H1 (cell line): Measurements from ENCODE around the gene TWF2. TPM values are rescaled to one million over a fixed set of nuclear protein-coding genes. Genes with fewer than 3 reads are reported as not detected.

Source experiments
- CHD2 ChIP-seq: IDR thresholded peaks from 2 replicates; pipeline ENCODE4 v1.6.1; 2012; ENCODE audit warnings: low read length, improper control_type of control experiment
- CREB1 ChIP-seq: IDR thresholded peaks from 2 replicates; pipeline ENCODE4 v1.6.1; 2012; ENCODE audit warnings: inconsistent platforms
- EP300 ChIP-seq, 2 experiments: IDR thresholded peaks; 1 replicate in 1 of 2; 2 replicates in 1 of 2; pipeline ENCODE4 v1.6.1; 2011 to 2012; ENCODE audit warnings: low read depth in 2 of 2, low read length in 2 of 2, mild to moderate bottlenecking in 2 of 2, borderline replicate concordance in 1 of 2, inconsistent platforms in 1 of 2, moderate library complexity in 1 of 2
- GTF2F1 ChIP-seq: IDR thresholded peaks from 2 replicates; pipeline ENCODE4 v1.6.1; 2012; ENCODE audit warnings: low read depth, low read length, improper control_type of control experiment, borderline replicate concordance
- HDAC6 ChIP-seq: IDR thresholded peaks from one replicate; pipeline ENCODE4 v1.7.1; 2012; ENCODE audit warnings: low read depth, mild to moderate bottlenecking, inconsistent platforms, low read length, moderate library complexity
- JUND ChIP-seq: IDR thresholded peaks from 2 replicates; pipeline ENCODE4 v1.6.1; 2011; ENCODE audit warnings: mild to moderate bottlenecking, improper control_type of control experiment, low read length
- POLR2AphosphoS5 ChIP-seq: IDR thresholded peaks from 2 replicates; pipeline ENCODE4 v1.6.1; 2011; ENCODE audit warnings: low read depth, low read length
- RAD21 ChIP-seq, 2 experiments: IDR thresholded peaks in 1 of 2; conservative IDR thresholded peaks in 1 of 2; 2 replicates each; pipeline ENCODE4 v1.6.1; 2011; ENCODE audit warnings: low read depth in 2 of 2, low read length in 2 of 2, improper control_type of control experiment in 1 of 2, inconsistent platforms in 1 of 2, mild to moderate bottlenecking in 1 of 2, moderate library complexity in 1 of 2
- RBBP5 ChIP-seq: IDR thresholded peaks from 2 replicates; pipeline ENCODE4 v1.7.1; 2012; ENCODE audit warnings: low read depth, mild to moderate bottlenecking, inconsistent platforms, low read length, moderate library complexity, borderline replicate concordance
- RNF2 ChIP-seq: fragments of 200-900, 300-1000 bp; sonication (generic); IDR thresholded peaks from 2 replicates; pipeline ENCODE4 v1.7.1; 2016; ENCODE audit warnings: borderline replicate concordance, low read depth, mild to moderate bottlenecking, antibody characterized with exemption, low read length; ENCODE audit not compliant: poor library complexity, severe bottlenecking; ENCODE audit errors: missing control alignments
- SP4 ChIP-seq: IDR thresholded peaks from 2 replicates; pipeline ENCODE4 v1.6.1; 2012; ENCODE audit warnings: low read length, inconsistent platforms
- SUZ12 ChIP-seq: fragments of 200-600 bp; sonication (generic); IDR thresholded peaks from 2 replicates; pipeline ENCODE4 v1.6.1; 2012; ENCODE audit warnings: mild to moderate bottlenecking, inconsistent platforms, low read length, moderate library complexity, mixed read lengths
- TAF1 ChIP-seq: IDR thresholded peaks from 2 replicates; pipeline ENCODE4 v1.6.1; 2011; ENCODE audit warnings: mild to moderate bottlenecking, low read depth, low read length
- TAF7 ChIP-seq: optimal IDR thresholded peaks from 2 replicates; pipeline ENCODE3; 2011; ENCODE audit warnings: low read depth, mild to moderate bottlenecking, inconsistent platforms, low read length, moderate library complexity, borderline replicate concordance
- YY1 ChIP-seq: IDR thresholded peaks from 2 replicates; pipeline ENCODE4 v1.6.1; 2011; ENCODE audit warnings: low read depth, mild to moderate bottlenecking, low read length
- ZNF274 ChIP-seq: IDR thresholded peaks from 2 replicates; pipeline ENCODE4 v1.7.0; 2012; ENCODE audit warnings: low read length, borderline replicate concordance; ENCODE audit errors: extremely low read depth
- polyA plus RNA-seq, 7 experiments: library from polyadenylated mRNA; depleted of rRNA in 3 of 7; stranded (reverse) in 5 of 7; unstranded in 2 of 7; fragments of >200 nt in 5 of 7; fragments of 200-250 nt in 2 of 7; gene quantifications; 1 replicate in 5 of 7; 2 replicates in 1 of 7; 4 replicates in 1 of 7; pipeline versions ENCODE4 v1.2.1 to v1.2.3, GENCODE V29; 2011 to 2013; ENCODE audit warnings: missing spikeins in 2 of 7, mixed read lengths in 2 of 7
- total RNA-seq: library from RNA; stranded (reverse); fragmentation: NEBNext Ultra II Directional; extraction: Animal tissue kit (Norgen Biotek cat#: 25700); gene quantifications from 2 replicates; pipeline ENCODE4 v1.2.1, GENCODE V29; 2021
- TF ChIP-seq, protein P1 (sequence below): IDR thresholded peaks from 2 replicates; pipeline ENCODE4 v1.6.1; 2012; ENCODE audit warnings: inconsistent platforms
- TF ChIP-seq, protein P2 (sequence below): IDR thresholded peaks from 2 replicates; pipeline ENCODE4 v1.6.1; 2012; ENCODE audit warnings: low read length, inconsistent platforms
- TF ChIP-seq, protein P3 (sequence below): IDR thresholded peaks from 2 replicates; pipeline ENCODE4 v1.6.1; 2011; ENCODE audit warnings: low read length, improper control_type of control experiment

TWF2 gene
- total and polyA plus RNA-seq, 2 of the 8 experiments (the other 6 are each of a cell fraction or from before 2014, with no cell fraction given): 65.2 to 90.4 TPM

DNA sequence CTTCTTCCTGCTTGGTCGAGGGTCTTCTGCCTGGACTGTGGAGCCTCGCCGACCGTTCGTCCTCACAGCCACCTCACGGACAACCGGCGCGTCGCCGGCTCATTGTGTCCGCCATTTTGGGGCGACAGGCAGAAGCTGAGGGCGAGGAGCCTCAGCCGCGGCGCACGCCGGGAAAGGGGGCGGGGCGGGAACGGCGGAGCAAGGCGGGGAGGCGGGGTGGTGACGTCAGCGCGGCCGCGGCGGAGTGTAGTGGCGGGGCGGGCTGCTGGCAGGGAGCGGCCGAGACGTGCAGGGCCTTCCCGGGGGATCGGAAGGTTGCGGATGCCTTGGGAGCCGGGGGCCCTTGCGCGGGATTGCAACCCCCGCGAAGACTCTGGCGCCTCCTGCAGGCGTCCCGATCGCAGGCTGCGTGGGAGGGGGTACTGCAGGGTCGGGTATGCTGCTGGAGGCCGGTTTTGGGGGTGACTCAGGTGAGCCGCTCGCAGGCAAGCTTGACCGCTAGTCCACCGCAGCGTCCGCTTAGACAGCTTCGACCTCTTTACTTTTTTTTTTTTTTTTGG is 39.6 kb upstream of the TWF2 start, which contains the start of gene WDR82 (continued):
- no peak for TF ChIP-seq SUZ12
- TF ChIP-seq HDAC6: no peak
- TF ChIP-seq TAF7: peak; percentile 94
- TF ChIP-seq CHD2: no peak
- no peak for TF ChIP-seq RNF2
- no peak for TF ChIP-seq EP300 (IDR thresholded peaks at IDR 0.05; ENCODE audit: borderline replicate concordance in 1 of 2, low read depth in 2 of 2, low read length in 2 of 2)
- TF ChIP-seq ZNF274: no peak
- TF ChIP-seq CREB1: peak; percentile 88
- TF ChIP-seq SP4: 0 out of 2 replicates have a peak, but pooled peaks have one; percentile 37
- TF ChIP-seq, protein P1, sequence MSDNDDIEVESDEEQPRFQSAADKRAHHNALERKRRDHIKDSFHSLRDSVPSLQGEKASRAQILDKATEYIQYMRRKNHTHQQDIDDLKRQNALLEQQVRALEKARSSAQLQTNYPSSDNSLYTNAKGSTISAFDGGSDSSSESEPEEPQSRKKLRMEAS: peak; percentile 25; the same call in 1 of the 2 replicates
- TF ChIP-seq RBBP5: peak; percentile 8; the same call in 1 of the 2 replicates
- peak; percentile 95 for TF ChIP-seq POLR2AphosphoS5
- peak; percentile 23 to 45; a peak in 3 of 4 replicates for TF ChIP-seq RAD21 (IDR thresholded peaks at IDR 0.05 in 1 of 2, conservative IDR thresholded peaks at IDR 0.05 in 1 of 2; ENCODE audit: low read depth in 2 of 2, low read length in 2 of 2)
- TF ChIP-seq TAF1: peak; percentile 97
- TF ChIP-seq JUND: peak; percentile 65
- TF ChIP-seq, protein P2, sequence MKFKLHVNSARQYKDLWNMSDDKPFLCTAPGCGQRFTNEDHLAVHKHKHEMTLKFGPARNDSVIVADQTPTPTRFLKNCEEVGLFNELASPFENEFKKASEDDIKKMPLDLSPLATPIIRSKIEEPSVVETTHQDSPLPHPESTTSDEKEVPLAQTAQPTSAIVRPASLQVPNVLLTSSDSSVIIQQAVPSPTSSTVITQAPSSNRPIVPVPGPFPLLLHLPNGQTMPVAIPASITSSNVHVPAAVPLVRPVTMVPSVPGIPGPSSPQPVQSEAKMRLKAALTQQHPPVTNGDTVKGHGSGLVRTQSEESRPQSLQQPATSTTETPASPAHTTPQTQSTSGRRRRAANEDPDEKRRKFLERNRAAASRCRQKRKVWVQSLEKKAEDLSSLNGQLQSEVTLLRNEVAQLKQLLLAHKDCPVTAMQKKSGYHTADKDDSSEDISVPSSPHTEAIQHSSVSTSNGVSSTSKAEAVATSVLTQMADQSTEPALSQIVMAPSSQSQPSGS: peak; percentile 70
- 0 out of 2 replicates have a peak, but pooled peaks have one; percentile 8 for TF ChIP-seq GTF2F1
- TF ChIP-seq YY1: peak; percentile 97
- TF ChIP-seq, protein P3, sequence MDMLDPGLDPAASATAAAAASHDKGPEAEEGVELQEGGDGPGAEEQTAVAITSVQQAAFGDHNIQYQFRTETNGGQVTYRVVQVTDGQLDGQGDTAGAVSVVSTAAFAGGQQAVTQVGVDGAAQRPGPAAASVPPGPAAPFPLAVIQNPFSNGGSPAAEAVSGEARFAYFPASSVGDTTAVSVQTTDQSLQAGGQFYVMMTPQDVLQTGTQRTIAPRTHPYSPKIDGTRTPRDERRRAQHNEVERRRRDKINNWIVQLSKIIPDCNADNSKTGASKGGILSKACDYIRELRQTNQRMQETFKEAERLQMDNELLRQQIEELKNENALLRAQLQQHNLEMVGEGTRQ: no peak
